Measurements from ENCODE around the gene SPATA18.

GRCh38 chr4:52093466-52093865 is 42.4 kb downstream of the SPATA18 start:
- TF ChIP-seq CTCF (IDR thresholded peaks at IDR 0.05; ENCODE audit: insufficient read depth, low read length, poor library complexity, severe bottlenecking) (no peak), EZH2phosphoT487 (conservative IDR thresholded peaks at IDR 0.05; ENCODE audit: low read length) (no peak)
